Activated B cell treated with CpG ODN at 0.5 μM for 24 hours (primary cell): Measurements from ENCODE around the gene TAF9B. TPM values are rescaled to one million over a fixed set of nuclear protein-coding genes. Genes with fewer than 3 reads are reported as not detected.

Experiments
- ATAC-seq: fragments of 200-7000 bp; cut with Tn5 transposase; one replicate; pipeline ENCODE4 v1.10.0; 2021; ENCODE audit warnings: low read depth, mild to moderate bottlenecking, moderate library complexity
- CTCF ChIA-PET: fragments of 350-600 bp; sonication (Branson Sonifier 250); formaldehyde crosslinking; loops from one replicate; lab custom pipeline; 2021; ENCODE audit warnings: antibody characterized with exemption; lab: Charles Lee
- POLR2A ChIA-PET: fragments of 350-600 bp; sonication (Branson Sonifier 250); formaldehyde crosslinking; loops from one replicate; lab custom pipeline; 2021; ENCODE audit warnings: antibody characterized with exemption; lab: Charles Lee
- DNase-seq: peaks from one replicate; pipeline ENCODE4 v3.0.0; 2022
- H3K27ac Mint-ChIP-seq: one replicate; pipeline ENCODE4 v1.8.0; 2020; ENCODE audit warnings: mixed read lengths
- H3K27me3 Mint-ChIP-seq: one replicate; pipeline ENCODE4 v1.8.0; 2021; ENCODE audit warnings: mixed read lengths
- H3K36me3 Mint-ChIP-seq: one replicate; pipeline ENCODE4 v1.8.0; 2021; ENCODE audit warnings: low read depth, mixed read lengths
- H3K4me1 Mint-ChIP-seq: one replicate; pipeline ENCODE4 v1.8.0; 2021; ENCODE audit warnings: mixed read lengths
- H3K4me3 Mint-ChIP-seq: one replicate; pipeline ENCODE4 v1.8.0; 2020; ENCODE audit warnings: mild to moderate bottlenecking, mixed read lengths
- H3K9me3 Mint-ChIP-seq: one replicate; pipeline ENCODE4 v1.8.0; 2020; ENCODE audit warnings: mixed read lengths
- CTCF ChIP-seq: fragments of 200-600 bp; IDR thresholded peaks from one replicate; pipeline ENCODE4 v1.8.0; 2022; ENCODE audit warnings: antibody characterized with exemption, mild to moderate bottlenecking
- intact Hi-C: fragments of 100-400 bp; cut with micrococcal nuclease; formaldehyde crosslinking; loops from one replicate; pipeline ENCODE4 v1.15.1; 2024
- total RNA-seq: library from RNA; stranded (reverse); gene quantifications from 2 replicates; pipeline ENCODE4 v1.2.3, GENCODE V29; 2022

The TAF9B gene
- total RNA-seq, 1 donor from 2014 or later: 16.2 TPM

- Mint-ChIP-seq H3K27ac (no peak overlapping the region), H3K36me3 (peaks cover 78% of the 10 kb centered on the region), H3K9me3 (peaks cover 1% of the 10 kb centered on the region), H3K27me3 (no peaks in the 10 kb centered on the region), H3K4me3 (no peak overlapping the region), H3K4me1 (peaks cover 14% of the 10 kb centered on the region)
- no peak for DNase-seq
- ChIA-PET POLR2A (no interaction called here), CTCF (no interaction called here)
- TF ChIP-seq CTCF: no peak
- intact Hi-C loops: loop anchor here (1.0 to 5.0 kb wide), 3 partner anchors 764 to 1147 kb away; no protein-coding TSS in a partner anchor
- no peak for ATAC-seq
Observed at GRCh38 chrX:78123190-78123589, 16.3 kb downstream of the TAF9B start.

- no peaks in the 10 kb centered on the region for H3K27me3 Mint-ChIP-seq
- H3K27ac Mint-ChIP-seq: peak overlapping the region; percentile 32
- TF ChIP-seq CTCF: no peak
- peaks cover 19% of the 10 kb centered on the region for H3K4me1 Mint-ChIP-seq
- no peak overlapping the region for H3K4me3 Mint-ChIP-seq
- ATAC-seq: no peak
- POLR2A ChIA-PET: no interaction called here
- H3K9me3 Mint-ChIP-seq: peaks cover 1% of the 10 kb centered on the region
- CTCF ChIA-PET: no interaction called here
- DNase-seq: no peak
- intact Hi-C loops: loop anchor here (5.0 kb wide), 2 partner anchors 768 to 963 kb away; no protein-coding TSS in a partner anchor
- H3K36me3 Mint-ChIP-seq: peaks cover 84% of the 10 kb centered on the region
Observed at GRCh38 chrX:78119521-78120227, 19.8 kb downstream of the TAF9B start.

GRCh38 chrX:78118628-78119027, 20.8 kb downstream of the TAF9B start:
- Mint-ChIP-seq H3K9me3 (peaks cover 1% of the 10 kb centered on the region), H3K4me1 (peaks cover 19% of the 10 kb centered on the region), H3K27me3 (no peaks in the 10 kb centered on the region), H3K36me3 (peaks cover 84% of the 10 kb centered on the region), H3K27ac (no peak overlapping the region), H3K4me3 (no peak overlapping the region)
- no peak for DNase-seq
- POLR2A ChIA-PET: no interaction called here
- no peak for ATAC-seq
- intact Hi-C loops: no loop called here
- CTCF ChIA-PET: no interaction called here
- no peak for TF ChIP-seq CTCF

GRCh38 chrX:78116766-78117165, 22.7 kb downstream of the TAF9B start:
- no peaks in the 10 kb centered on the region for H3K27me3 Mint-ChIP-seq
- no peak for ATAC-seq
- CTCF ChIA-PET: no interaction called here
- H3K4me3 Mint-ChIP-seq: no peak overlapping the region
- H3K9me3 Mint-ChIP-seq: peaks cover 1% of the 10 kb centered on the region
- no peak for DNase-seq
- TF ChIP-seq CTCF: no peak
- intact Hi-C loops: loop anchor here (1.0 kb wide), 1 partner anchor 24 kb away; no protein-coding TSS in a partner anchor
- H3K4me1 Mint-ChIP-seq: peaks cover 17% of the 10 kb centered on the region
- peaks cover 80% of the 10 kb centered on the region for H3K36me3 Mint-ChIP-seq
- no peak overlapping the region for H3K27ac Mint-ChIP-seq
- POLR2A ChIA-PET: interaction anchor here (0.6 to 1.1 kb wide), 2 partner anchors 9 to 515 kb away, joined by 3 to 4 read pairs; no protein-coding TSS in a partner anchor

- no peak for TF ChIP-seq CTCF
- Mint-ChIP-seq H3K4me1 (peaks cover 20% of the 10 kb centered on the region), H3K27me3 (no peaks in the 10 kb centered on the region), H3K27ac (no peak overlapping the region), H3K36me3 (peaks cover 80% of the 10 kb centered on the region), H3K9me3 (peaks cover 1% of the 10 kb centered on the region), H3K4me3 (no peak overlapping the region)
- no peak for DNase-seq
- POLR2A ChIA-PET: interaction anchor here (0.6 to 1.1 kb wide), 2 partner anchors 9 to 515 kb away, joined by 3 to 4 read pairs; no protein-coding TSS in a partner anchor
- CTCF ChIA-PET: no interaction called here
- intact Hi-C loops: loop anchor here (1.0 kb wide), 1 partner anchor 24 kb away; no protein-coding TSS in a partner anchor
- no peak for ATAC-seq
Observed at GRCh38 chrX:78116365-78116764, 23.1 kb downstream of the TAF9B start.
